GM19240 (cell line): ENCODE results near the gene FLNB.

Experiments
- DNase-seq: peaks from one replicate; pipeline ENCODE4 v3.0.0; 2011; ENCODE audit warnings: low spot score; ENCODE audit not compliant: insufficient read length

Gene FLNB

DNA sequence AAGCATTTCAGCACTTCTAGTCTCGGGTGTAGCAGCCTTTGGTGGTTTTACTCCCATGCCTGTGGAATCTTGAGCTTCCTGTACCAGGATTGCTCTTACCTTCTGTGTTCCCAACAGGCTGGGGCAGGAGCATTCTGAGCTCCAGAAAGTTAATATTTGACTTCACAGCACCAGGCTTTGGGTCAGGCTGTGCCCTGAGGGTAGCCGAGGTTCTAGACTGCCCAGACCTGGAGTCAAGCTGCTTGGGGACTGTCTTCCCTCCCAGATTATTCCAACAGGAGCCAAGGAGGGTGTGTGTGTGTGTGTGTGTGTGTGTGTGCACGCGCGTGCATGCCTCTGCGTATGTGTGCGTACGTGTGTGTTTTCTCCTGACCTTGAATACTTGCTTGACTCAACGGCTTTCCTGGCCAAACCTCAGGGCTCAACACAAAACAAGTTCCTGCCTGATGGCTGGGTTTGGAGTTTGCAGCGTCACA, 94.8 kb downstream of the FLNB start:
- no peak for DNase-seq

DNA sequence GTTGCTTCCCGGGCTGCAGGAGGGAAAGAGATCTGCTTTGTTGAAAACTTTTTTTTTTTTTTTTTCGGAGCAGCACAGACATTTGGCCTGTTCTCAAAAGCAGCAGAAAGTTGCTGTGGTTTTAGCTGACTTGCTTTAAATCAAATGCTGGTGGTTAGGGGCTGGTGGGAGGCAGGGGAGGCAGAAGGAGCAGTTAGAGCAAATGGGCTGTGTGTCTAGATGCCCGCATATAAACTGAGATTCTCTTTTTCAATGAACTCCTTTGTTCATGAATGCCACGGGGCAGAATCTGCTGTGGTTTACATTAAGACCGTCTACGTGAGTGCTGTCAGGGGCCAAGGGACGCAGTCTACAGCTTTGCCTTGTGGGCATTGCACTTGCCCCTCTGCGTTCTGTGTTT, 95.9 kb downstream of the FLNB start:
- no peak for DNase-seq

DNA sequence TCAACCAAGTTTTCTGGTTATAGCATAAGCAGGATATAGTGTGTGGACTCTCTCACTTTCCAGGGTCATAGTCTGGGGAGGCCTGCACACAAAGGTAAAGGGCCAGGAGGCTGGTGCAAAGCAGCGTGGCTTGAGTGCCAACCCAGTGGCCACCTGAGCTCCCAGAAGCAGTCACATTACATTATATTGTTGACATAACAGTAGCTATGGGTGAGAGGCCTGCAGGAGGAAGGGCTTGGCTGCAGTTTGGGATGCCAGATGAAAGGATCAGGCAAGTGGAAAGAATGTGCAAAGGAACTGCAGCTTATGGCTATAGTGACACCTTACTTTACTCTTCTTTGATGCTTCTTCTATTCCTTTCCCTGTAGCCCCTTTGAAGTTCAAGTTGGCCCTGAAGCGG, 96.5 kb downstream of the FLNB start:
- no peak for DNase-seq

DNA sequence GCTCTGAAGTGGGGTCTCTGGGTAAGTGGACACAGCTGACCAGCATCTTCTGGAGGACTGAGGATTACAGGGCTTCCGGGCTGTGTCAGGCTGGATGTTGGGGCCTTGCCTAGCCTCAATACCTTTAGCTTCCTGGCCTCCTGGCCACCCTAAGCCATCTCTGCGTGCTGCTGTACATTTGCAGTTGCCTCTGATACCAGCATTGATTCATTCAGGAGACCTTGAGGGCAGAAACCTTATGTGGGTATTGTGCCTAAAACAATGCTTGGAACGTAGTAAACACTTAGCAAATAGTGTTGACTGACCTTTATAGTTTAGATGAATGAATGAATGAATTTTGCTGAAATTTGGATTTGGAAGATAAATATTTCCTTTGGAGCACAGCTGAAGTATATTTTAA, 97.0 kb downstream of the FLNB start:
- no peak for DNase-seq

DNA sequence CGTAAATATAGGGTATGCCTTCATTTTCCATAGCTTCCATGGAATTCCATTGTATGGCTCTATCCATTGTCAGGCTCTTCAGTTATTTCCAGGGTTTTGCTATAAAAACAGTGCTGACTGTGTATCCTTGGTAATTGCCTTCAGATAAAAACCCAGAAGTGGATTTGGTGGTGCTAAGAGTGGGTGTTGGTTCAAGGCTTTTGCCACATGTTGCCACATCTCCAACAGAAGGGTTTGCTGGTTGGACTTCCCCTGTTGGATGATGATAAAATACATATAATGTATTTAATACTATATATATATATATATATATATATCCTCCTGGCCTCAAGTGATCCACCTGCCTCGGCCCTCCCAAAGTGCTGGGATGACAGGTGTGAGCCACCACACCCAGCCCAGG, 97.8 kb downstream of the FLNB start:
- no peak for DNase-seq

DNA sequence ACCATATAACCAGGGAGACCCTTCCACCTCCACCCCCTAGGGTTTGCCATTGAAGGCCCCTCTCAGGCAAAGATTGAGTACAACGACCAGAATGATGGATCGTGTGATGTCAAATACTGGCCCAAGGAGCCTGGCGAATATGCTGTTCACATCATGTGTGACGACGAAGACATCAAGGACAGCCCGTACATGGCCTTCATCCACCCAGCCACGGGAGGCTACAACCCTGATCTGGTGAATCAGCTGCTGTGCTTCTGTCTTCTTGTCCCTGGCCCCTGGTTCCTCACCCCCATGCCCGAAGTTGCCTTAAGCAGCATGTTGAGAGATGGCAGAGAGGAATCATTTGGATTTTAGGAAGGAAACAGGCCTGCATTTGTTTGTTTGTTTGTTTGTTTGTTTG, 98.4 kb downstream of the FLNB start:
- DNase-seq = no peak

DNA sequence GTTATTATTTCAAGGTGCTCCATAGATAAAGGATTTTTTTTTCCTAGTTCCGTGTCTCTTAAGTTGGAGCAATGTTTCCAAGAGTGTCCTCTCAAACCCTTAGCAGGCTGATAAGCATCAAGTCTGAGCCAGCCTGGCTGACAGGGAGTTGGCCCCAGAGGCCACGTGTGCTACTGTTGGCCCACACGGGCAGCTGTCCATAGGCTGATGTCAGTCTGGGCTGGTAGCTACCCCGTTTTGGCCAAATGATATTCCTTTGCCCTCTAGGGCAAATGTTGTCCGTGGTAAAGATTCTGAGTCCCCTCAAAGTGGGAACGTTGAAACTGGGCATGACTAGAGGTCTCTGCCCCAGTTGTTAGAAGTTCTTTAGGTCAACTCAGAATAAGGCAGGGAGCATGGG, 99.4 kb downstream of the FLNB start:
- DNase-seq = no peak

DNA sequence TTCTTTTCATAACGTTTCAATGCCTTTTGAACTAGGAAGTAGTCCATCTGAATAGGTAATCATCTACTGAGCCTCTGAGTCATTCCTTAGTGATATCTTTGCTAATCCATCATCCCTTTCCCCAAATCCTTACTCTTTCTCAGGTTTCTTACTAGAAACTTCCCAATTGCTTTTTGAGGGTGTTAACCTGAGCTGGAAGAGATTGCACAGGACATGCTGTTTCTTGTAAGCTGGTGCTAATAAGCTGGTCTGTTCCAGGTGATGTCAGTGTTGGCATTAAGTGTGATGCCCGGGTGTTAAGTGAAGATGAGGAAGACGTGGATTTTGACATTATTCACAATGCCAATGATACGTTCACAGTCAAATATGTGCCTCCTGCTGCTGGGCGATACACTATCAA, 101.5 kb downstream of the FLNB start:
- no peak for DNase-seq

DNA sequence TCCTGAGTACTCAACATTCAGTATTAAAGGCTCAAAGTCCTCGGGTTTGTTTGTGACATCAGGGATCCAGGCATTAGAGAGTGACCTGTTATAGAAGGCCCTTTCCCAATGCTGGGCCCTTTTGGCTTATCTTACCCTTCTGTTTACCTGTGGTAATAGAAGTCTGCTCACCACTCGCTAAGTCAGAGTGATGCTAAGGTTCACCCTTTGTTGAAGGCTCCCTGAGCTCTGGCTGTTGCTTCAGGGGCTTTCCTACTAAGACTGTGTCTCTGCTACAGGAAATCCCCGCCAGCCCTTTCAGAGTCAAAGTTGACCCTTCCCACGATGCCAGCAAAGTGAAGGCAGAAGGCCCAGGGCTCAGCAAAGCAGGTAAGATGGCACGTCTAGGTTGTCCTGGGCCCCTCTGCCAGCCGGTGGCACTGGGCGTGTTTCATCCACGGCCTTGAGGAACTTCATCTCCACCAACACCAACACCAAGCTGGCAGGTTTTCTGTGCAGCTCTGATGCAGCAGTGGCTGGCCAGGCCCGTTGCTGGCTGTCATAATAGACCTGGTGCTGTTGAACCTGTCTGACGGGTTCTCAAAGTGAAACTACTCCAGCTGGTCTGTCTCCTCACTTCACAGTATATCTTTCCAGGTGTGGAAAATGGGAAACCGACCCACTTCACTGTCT, 103.4 kb downstream of the FLNB start:
- peak; percentile 36 for DNase-seq

DNA sequence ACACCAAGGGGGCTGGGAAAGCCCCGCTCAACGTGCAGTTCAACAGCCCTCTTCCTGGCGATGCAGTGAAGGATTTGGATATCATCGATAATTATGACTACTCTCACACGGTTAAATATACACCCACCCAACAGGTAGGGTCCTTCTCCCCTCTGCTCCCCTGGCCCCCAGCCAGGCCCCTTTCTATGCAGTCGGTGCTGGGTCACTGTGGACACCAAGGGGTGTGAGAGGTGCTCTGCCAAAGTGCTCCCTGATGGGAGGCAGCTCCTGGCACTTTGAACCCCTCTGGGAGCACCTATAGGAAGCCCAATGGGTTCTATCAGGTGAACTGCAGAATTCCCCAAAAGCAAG, 103.9 kb downstream of the FLNB start:
- no peak for DNase-seq

DNA sequence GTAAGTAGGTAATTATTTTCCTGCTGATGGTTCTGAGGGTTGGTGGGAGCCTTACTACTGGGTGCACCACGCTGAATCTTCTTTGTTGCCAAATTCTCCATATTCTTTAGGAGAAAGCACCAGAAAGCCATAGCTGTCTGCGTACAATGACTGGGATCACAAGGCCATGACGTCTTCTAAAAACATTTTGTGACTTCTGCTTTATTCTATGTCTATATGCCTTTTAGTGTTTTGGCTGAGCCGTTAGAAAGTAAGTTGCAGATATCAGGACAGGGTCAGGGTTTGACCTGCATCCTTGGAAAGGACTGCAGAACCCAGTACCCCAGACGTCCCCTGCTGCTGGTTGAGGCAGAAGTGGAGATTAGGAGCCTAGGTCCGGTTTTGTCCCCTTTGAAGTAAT, 107.0 kb downstream of the FLNB start:
- DNase-seq = no peak

DNA sequence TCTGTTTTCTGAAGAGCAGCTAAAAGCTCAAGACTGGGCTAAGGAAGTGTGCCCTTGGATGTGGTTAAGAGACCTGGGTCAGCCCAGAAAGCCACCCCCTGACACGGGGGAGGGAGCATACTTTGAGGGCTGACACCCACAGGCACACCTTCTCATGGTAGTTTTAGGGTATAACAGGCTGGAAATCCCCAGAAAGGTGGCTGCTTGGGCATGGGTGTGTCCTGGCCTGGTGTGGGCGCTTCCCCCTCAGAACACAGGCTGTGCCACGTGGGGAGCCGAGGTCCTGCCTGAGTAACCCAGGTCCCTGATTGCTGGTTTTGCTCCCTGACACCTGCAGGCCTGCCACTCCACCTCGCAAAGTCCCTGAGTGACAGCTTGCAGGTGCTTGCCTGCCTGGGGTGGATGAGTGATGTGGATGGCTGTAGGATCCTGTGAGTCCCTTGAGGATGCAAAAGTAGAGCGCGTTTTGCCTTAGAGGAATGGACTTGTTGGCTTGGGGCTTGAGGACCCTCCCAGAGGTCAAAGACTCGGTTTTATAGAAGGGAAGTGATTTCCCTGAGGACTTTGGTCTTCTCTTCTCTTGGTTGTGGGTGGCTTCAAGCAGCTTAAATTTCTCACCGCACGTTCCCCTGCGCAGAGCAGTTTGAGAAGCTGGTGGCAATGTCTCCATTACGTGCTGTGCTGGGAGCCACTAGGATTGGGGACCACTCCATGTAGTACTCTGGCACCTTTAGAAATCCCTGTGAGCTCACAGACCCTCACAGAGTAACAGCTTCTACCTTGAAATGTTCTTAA, 108.1 kb downstream of the FLNB start:
- DNase-seq = peak; percentile 33

DNA sequence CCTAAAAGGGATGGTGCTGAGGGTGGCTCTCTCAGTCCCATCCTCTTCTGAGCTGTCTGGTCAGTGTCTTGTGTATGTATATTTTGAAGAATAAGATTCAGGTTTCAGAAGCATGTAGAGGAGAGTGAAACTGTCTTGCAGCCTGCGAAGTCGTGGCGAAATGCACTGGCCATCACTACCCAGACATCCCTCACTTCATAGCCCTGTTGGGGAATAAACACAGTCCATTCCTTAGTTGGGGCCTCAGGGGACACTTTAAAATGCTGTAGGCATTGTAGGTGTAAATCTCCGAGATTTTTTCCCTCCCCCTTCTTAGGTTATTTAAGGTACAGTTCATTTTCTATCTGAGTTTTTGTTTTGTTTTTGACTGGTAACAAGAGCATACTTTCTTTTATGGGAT, 108.8 kb downstream of the FLNB start:
- DNase-seq = no peak

DNA sequence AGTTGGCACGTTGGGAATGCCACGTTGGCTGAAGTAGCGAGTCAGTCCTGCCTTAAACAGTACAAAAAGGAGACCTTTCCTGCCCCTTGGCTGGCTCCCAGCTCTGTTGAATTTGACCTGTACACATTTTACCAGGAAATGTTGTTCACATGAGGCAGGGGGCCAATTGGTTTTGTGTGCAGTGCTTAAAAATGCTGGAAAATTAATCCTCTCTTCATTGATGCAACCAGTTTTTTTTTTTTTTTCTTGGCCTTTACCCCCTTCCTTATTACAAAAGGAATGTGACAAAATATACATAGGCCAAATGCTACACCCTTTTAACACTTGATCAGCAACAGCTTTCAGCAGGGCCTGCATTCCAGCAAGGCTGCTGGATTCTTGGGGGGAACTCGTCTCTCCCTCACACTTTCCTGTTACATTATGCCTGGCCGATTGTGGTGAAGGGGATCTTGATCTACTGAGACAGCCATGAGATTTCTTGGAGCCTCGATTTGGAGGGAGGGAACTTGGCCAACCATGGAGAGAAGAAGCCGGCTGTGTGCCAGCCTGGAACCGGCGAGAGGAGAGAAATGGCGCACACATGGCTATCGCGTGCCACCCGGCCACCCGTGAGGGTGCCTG, 109.4 kb downstream of the FLNB start:
- no peak for DNase-seq

DNA sequence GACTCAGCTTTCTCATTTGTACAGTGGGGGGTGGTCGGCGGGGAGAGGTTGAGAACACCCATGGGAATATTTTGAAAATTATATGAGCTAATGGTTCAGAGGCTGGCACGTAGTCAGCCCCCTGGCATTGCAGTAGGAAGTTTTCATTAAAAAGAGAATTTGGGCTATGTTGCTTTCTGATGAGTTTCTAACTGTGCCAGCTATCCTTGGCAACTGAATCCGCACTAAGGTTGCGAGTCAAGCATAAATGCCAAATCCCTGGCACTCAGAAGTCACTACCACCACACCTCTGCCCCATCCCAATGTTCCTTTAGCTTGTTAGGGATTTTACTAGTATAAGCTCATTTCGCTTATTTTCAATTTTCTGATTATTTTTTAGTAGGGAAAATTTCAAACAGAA, 111.0 kb downstream of the FLNB start:
- DNase-seq = no peak

DNA sequence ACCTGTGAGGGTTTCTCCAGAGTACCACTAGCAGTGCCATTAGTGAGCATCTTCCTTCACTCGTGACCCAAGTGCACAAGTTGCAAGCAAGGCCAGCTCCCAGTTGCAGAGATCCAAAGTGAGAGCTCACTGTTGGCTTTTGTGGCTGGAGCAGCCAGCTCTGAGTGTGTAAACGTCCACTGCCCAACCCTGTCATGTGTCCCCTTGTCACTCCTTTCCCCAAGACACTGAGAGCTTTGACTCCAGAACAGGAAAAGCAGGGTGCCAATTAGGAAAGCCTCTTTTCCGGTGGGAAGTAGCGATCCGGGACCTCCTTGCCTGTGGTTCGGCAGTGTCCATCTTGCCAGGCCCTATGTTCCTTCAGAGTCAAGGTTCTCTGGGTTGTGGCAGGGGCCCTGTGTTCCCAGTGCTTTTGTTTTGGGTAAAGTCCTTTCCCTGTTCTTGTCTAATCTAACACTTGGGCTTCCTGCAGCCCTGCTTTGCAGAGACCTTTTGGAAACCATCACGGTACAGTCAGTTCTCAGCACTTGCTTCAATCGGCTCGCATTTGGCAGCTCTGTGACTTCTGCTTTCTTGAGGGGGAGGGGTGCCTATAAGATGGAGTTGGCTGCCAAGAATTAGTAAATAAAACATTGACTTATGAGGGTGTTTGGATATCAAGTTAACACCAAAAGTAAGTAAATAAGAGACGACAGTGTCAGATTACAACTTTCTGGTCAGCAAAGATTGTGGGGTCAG, 112.0 kb downstream of the FLNB start:
- DNase-seq = no peak

DNA sequence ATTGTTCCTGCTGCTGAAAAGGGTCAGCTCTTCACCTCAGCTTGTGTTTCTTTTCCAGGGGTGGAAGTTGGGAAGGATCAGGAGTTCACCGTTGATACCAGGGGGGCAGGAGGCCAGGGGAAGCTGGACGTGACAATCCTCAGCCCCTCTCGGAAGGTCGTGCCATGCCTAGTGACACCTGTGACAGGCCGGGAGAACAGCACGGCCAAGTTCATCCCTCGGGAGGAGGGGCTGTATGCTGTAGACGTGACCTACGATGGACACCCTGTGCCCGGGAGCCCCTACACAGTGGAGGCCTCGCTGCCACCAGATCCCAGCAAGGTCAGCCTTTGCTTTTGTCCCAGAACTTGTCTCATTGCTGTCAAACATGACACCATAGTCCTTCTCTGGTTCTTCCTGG, 113.0 kb downstream of the FLNB start:
- no peak for DNase-seq

DNA sequence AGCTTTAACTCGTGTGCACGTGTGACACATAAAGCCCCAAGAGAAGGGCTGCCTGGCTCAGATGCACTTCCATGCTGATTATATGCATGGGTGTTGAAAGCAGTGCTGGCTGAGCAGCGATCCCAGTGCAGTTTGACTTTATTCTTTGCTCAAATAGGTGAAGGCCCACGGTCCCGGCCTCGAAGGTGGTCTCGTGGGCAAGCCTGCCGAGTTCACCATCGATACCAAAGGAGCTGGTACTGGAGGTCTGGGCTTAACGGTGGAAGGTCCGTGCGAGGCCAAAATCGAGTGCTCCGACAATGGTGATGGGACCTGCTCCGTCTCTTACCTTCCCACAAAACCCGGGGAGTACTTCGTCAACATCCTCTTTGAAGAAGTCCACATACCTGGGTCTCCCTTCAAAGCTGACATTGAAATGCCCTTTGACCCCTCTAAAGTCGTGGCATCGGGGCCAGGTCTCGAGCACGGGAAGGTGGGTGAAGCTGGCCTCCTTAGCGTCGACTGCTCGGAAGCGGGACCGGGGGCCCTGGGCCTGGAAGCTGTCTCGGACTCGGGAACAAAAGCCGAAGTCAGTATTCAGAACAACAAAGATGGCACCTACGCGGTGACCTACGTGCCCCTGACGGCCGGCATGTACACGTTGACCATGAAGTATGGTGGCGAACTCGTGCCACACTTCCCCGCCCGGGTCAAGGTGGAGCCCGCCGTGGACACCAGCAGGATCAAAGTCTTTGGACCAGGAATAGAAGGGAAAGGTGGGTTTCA, 114.9 kb downstream of the FLNB start:
- DNase-seq = no peak

DNA sequence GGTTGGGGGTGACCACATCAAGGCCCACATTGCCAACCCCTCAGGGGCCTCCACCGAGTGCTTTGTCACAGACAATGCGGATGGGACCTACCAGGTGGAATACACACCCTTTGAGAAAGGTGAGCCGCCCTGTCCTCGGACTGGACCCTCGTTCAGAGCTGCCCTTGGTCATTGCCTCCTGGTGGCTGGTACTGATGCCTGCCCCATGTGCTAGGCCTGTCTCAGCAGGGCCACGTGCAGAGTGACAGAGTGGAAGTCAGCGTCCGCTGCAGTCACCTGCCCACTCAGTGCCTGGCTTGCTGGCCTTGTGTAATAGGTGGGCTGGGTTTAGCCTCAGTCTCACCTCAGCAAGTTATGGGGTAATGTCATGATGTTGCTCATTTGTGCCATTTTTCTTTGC, 116.2 kb downstream of the FLNB start:
- no peak for DNase-seq

DNA sequence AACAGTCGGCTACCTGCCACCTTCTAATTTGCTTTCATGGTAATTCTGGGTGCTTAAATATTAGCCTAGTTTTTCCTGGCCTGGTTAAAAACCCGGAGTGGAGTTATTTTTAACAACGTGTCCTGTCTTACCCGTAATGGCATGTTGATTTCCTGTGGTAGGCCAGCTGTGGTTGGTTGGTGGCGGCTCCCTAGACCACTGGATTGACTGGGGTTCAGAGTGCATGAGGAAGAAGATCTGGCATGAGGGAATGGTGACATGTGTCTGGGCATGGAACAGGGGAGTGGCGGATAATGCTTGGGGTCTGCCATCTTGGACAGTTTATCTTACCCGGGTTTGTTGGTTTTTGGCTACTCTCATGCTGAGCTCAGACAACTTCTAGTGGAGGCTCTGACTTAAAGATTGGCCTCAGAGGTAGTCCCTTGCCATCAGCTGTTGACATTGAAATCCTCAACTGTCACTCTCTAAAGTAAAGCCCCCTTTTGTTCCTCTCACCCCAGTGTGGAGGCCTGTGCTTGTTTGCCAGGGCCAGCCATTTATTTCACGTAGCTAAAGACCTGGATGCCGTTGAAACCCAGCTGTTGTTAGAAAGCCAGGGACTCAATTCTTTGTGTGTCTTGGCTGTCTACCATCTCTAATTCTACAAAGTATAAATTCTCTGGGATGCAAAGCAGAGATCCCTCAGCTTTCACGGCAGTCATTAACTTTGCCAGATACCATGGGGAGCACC, 121.0 kb downstream of the FLNB start:
- DNase-seq = no peak

DNA sequence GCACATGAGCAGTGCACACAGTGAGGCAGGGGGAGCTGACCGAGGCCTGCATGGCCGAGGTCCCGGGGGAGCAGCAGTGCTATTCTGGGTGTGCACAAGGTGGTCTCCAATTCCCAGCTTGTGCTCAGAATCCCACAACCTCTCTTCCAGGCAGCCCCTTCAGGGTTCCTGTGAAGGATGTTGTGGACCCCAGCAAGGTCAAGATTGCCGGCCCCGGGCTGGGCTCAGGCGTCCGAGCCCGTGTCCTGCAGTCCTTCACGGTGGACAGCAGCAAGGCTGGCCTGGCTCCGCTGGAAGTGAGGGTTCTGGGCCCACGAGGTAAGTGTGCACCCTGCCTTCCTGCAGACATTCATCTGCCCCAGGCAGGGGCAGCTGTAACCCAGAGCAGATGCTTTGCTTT, 122.4 kb downstream of the FLNB start:
- no peak for DNase-seq
